Liver (tissue), 9 donors: Measurements from ENCODE around the gene GABBR2. TPM values are rescaled to one million over a fixed set of nuclear protein-coding genes. Genes with fewer than 3 reads are reported as not detected.

Source experiments
- DNase-seq: peaks from one replicate; pipeline ENCODE4 v3.0.0-alpha.2; 2017; ENCODE audit warnings: low spot score
- H3K27ac ChIP-seq, 2 donors: one replicate each; pipeline ENCODE4 v1.7.0; 2013; ENCODE audit warnings: inconsistent platforms in 2 of 2, low read length in 2 of 2, control low read depth in 1 of 2, low read depth in 1 of 2, mild to moderate bottlenecking in 1 of 2
- H3K27me3 ChIP-seq, 4 donors: one replicate each; pipeline versions ENCODE4 v1.6.1 to v1.7.0; 2013; ENCODE audit warnings: low read length in 3 of 4, inconsistent platforms in 1 of 4, mild to moderate bottlenecking in 1 of 4, moderate library complexity in 1 of 4; ENCODE audit not compliant: control insufficient read depth in 4 of 4, insufficient read depth in 4 of 4
- H3K36me3 ChIP-seq, 4 donors: one replicate each; pipeline versions ENCODE4 v1.6.1 to v1.7.0; 2013; ENCODE audit warnings: low read length in 3 of 4, mild to moderate bottlenecking in 3 of 4, low read depth in 1 of 4, moderate library complexity in 1 of 4; ENCODE audit not compliant: control insufficient read depth in 4 of 4, insufficient read depth in 3 of 4
- H3K4me1 ChIP-seq, 4 donors: one replicate each; pipeline versions ENCODE4 v1.6.1 to v1.7.0; 2013; ENCODE audit warnings: low read length in 3 of 4, mild to moderate bottlenecking in 3 of 4, moderate library complexity in 1 of 4; ENCODE audit not compliant: control insufficient read depth in 4 of 4, insufficient read depth in 4 of 4
- H3K4me3 ChIP-seq, 3 donors: one replicate each; pipeline versions ENCODE4 v1.6.1 to v1.7.0; 2013; ENCODE audit warnings: low read length in 3 of 3, control low read depth in 1 of 3, low read depth in 1 of 3, mild to moderate bottlenecking in 1 of 3
- H3K9ac ChIP-seq, 2 donors: one replicate each; pipeline ENCODE4 v1.7.0; 2013; ENCODE audit warnings: low read length in 2 of 2, mild to moderate bottlenecking in 2 of 2, moderate library complexity in 2 of 2, control low read depth in 1 of 2, low read depth in 1 of 2
- H3K9me3 ChIP-seq, 4 donors: one replicate each; pipeline versions ENCODE4 v1.6.1 to v1.7.0; 2013; ENCODE audit warnings: low read length in 3 of 4; ENCODE audit not compliant: control insufficient read depth in 4 of 4
- EGR1 ChIP-seq, 2 donors: IDR thresholded peaks; 2 replicates each; pipeline ENCODE4 v1.6.1; 2016 to 2018; ENCODE audit warnings: antibody characterized with exemption in 2 of 2, low read depth in 2 of 2
- FOXA1 ChIP-seq: IDR thresholded peaks from 2 replicates; pipeline ENCODE4 v1.6.1; 2016; ENCODE audit warnings: antibody characterized with exemption
- FOXA2 ChIP-seq: IDR thresholded peaks from 2 replicates; pipeline ENCODE4 v1.6.1; 2016; ENCODE audit warnings: antibody characterized with exemption
- GABPA ChIP-seq, 2 donors: IDR thresholded peaks in 1 of 2; conservative IDR thresholded peaks in 1 of 2; 2 replicates each; pipeline ENCODE4 v1.6.1; 2016; ENCODE audit warnings: antibody characterized with exemption in 2 of 2, mild to moderate bottlenecking in 1 of 2, moderate library complexity in 1 of 2
- HNF4A ChIP-seq, 2 donors: conservative IDR thresholded peaks; 2 replicates each; pipeline ENCODE4 v1.6.1; 2016; ENCODE audit warnings: antibody characterized with exemption in 2 of 2, mild to moderate bottlenecking in 2 of 2
- HNF4G ChIP-seq: IDR thresholded peaks from 2 replicates; pipeline ENCODE4 v1.6.1; 2016; ENCODE audit warnings: antibody characterized with exemption
- JUND ChIP-seq, 2 donors: IDR thresholded peaks; 2 replicates each; pipeline ENCODE4 v1.6.1; 2016; ENCODE audit warnings: antibody characterized with exemption in 2 of 2
- NR2F2 ChIP-seq: IDR thresholded peaks from 2 replicates; pipeline ENCODE4 v1.6.1; 2016; ENCODE audit warnings: antibody characterized with exemption
- RAD21 ChIP-seq, 2 donors: IDR thresholded peaks; 2 replicates each; pipeline ENCODE4 v1.6.1; 2016; ENCODE audit warnings: antibody characterized with exemption in 2 of 2, mild to moderate bottlenecking in 2 of 2
- RXRA ChIP-seq, 2 donors: IDR thresholded peaks; 2 replicates each; pipeline ENCODE4 v1.6.1; 2017 to 2018; ENCODE audit warnings: antibody characterized with exemption in 2 of 2, mild to moderate bottlenecking in 1 of 2
- SP1 ChIP-seq: IDR thresholded peaks from 2 replicates; pipeline ENCODE4 v1.6.1; 2018; ENCODE audit warnings: antibody characterized with exemption, mild to moderate bottlenecking
- TAF1 ChIP-seq: conservative IDR thresholded peaks from 2 replicates; pipeline ENCODE4 v1.6.1; 2016; ENCODE audit warnings: antibody characterized with exemption, mild to moderate bottlenecking
- YY1 ChIP-seq: IDR thresholded peaks from 2 replicates; pipeline ENCODE4 v1.6.1; 2016; ENCODE audit warnings: antibody characterized with exemption, mild to moderate bottlenecking
- WGBS: extraction: QIAGEN DNeasy Blood & Tissue Kit; methylation state at CpG from one replicate; pipeline ENCODE4 v1.1.7; 2013; 5-methylcytosine and 5-hydroxymethylcytosine counted together
- polyA plus RNA-seq, 2 donors: library from polyadenylated mRNA; stranded (reverse) in 1 of 2; unstranded in 1 of 2; fragments of 200-250 nt in 1 of 2; fragments of >200 nt in 1 of 2; fragmentation: Nextera tagmentation in 1 of 2; extraction: Ambion mirVana in 1 of 2; gene quantifications; one replicate each; pipeline versions ENCODE4 v1.2.1 to v1.2.3, GENCODE V29; 2013 to 2015
- total RNA-seq, 2 donors: library from RNA; depleted of rRNA; stranded (reverse); fragments of >200 nt; gene quantifications; one replicate each; pipeline ENCODE4 v1.2.3, GENCODE V29; 2014
- TF ChIP-seq, protein P1 (sequence below): IDR thresholded peaks from 2 replicates; pipeline ENCODE4 v1.6.1; 2016; ENCODE audit warnings: antibody characterized with exemption
- TF ChIP-seq, protein P2 (sequence below): fragments of 150-350 bp; IDR thresholded peaks from 2 replicates; pipeline ENCODE4 v1.5.1; 2017; ENCODE audit warnings: improper control_type of control experiment, low read depth, low read length; ENCODE audit not compliant: missing input control
- TF ChIP-seq, protein P3 (sequence below): IDR thresholded peaks from 2 replicates; pipeline ENCODE4 v1.6.1; 2016; ENCODE audit warnings: antibody characterized with exemption
- TF ChIP-seq, protein P4 (sequence below): IDR thresholded peaks from 2 replicates; pipeline ENCODE4 v1.6.1; 2016; ENCODE audit warnings: antibody characterized with exemption, mild to moderate bottlenecking
- TF ChIP-seq, protein P5 (sequence below): IDR thresholded peaks from 2 replicates; pipeline ENCODE4 v1.6.1; 2016; ENCODE audit warnings: antibody characterized with exemption
- donor health status: healthy.
- donor health status: healthy.
- donor health status: healthy.
- donor health status: healthy.
- donor health status: healthy.

GABBR2 gene
- total and polyA plus RNA-seq, 4 donors: 0.03 to 0.23 (median 0.08) TPM; not detected in 1

DNA sequence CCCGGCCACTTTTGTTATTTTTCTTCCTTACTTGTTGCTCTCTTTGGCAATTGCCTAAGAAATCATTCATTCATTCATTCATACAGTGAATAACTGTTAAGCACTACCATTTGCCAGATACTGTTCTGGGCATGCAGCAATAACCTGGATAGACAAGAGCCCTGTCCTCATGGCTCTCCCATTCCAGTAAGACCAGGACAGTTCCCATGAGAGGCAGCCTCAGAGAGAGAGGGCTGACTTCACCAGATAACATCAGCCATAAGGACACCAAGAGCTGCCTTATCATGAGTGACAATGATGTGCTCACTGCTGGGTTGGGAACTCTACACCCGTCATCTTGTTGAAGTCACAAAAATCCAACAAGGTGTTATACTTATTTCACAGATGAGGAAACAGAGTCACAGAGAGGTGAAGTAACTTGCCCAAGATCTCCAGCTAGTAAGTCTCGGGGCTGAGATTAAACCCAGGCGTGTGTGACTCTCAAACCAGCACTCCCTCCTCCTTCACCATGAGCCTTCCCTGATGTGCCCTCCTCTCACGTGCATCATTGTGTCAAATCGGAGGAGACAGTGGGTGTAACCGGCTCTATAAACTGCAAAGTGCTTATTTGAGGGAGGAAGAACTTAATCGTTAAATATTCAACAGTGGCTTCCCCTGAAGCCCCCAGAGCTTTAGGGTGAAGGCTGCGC lies 392.1 kb downstream of the GABBR2 start:
- Histone ChIP-seq H3K4me1 (peaks cover 0 to 13% (median 6%) of the 10 kb centered on the region in 4 donors), H3K9ac (no peak overlapping the region), H3K4me3 (no peak overlapping the region), H3K36me3 (no peaks in the 10 kb centered on the region), H3K27ac (no peak overlapping the region), H3K9me3 (no peaks in the 10 kb centered on the region), H3K27me3 (no peaks in the 10 kb centered on the region)
- no peak for DNase-seq
- WGBS: 89% methylated on average over 9 of the region's 9 CpGs
- TF ChIP-seq GABPA (IDR thresholded peaks at IDR 0.05 in 1 of 2, conservative IDR thresholded peaks at IDR 0.05 in 1 of 2) (no peak), NR2F2 (no peak), SP1 (no peak), RXRA (IDR thresholded peaks at IDR 0.05) (no peak), HNF4G (no peak), FOXA2 (no peak), TAF1 (no peak), HNF4A (conservative IDR thresholded peaks at IDR 0.05) (no peak), RAD21 (IDR thresholded peaks at IDR 0.05) (no peak), YY1 (no peak), EGR1 (IDR thresholded peaks at IDR 0.05; ENCODE audit: low read depth in 2 of 2) (no peak), JUND (IDR thresholded peaks at IDR 0.05) (no peak), FOXA1 (no peak)
- TF ChIP-seq, protein P1, sequence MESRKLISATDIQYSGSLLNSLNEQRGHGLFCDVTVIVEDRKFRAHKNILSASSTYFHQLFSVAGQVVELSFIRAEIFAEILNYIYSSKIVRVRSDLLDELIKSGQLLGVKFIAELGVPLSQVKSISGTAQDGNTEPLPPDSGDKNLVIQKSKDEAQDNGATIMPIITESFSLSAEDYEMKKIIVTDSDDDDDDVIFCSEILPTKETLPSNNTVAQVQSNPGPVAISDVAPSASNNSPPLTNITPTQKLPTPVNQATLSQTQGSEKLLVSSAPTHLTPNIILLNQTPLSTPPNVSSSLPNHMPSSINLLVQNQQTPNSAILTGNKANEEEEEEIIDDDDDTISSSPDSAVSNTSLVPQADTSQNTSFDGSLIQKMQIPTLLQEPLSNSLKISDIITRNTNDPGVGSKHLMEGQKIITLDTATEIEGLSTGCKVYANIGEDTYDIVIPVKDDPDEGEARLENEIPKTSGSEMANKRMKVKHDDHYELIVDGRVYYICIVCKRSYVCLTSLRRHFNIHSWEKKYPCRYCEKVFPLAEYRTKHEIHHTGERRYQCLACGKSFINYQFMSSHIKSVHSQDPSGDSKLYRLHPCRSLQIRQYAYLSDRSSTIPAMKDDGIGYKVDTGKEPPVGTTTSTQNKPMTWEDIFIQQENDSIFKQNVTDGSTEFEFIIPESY: no peak
- TF ChIP-seq, protein P2, sequence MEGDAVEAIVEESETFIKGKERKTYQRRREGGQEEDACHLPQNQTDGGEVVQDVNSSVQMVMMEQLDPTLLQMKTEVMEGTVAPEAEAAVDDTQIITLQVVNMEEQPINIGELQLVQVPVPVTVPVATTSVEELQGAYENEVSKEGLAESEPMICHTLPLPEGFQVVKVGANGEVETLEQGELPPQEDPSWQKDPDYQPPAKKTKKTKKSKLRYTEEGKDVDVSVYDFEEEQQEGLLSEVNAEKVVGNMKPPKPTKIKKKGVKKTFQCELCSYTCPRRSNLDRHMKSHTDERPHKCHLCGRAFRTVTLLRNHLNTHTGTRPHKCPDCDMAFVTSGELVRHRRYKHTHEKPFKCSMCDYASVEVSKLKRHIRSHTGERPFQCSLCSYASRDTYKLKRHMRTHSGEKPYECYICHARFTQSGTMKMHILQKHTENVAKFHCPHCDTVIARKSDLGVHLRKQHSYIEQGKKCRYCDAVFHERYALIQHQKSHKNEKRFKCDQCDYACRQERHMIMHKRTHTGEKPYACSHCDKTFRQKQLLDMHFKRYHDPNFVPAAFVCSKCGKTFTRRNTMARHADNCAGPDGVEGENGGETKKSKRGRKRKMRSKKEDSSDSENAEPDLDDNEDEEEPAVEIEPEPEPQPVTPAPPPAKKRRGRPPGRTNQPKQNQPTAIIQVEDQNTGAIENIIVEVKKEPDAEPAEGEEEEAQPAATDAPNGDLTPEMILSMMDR: no peak
- TF ChIP-seq, protein P3, sequence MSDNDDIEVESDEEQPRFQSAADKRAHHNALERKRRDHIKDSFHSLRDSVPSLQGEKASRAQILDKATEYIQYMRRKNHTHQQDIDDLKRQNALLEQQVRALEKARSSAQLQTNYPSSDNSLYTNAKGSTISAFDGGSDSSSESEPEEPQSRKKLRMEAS: no peak
- TF ChIP-seq, protein P4, sequence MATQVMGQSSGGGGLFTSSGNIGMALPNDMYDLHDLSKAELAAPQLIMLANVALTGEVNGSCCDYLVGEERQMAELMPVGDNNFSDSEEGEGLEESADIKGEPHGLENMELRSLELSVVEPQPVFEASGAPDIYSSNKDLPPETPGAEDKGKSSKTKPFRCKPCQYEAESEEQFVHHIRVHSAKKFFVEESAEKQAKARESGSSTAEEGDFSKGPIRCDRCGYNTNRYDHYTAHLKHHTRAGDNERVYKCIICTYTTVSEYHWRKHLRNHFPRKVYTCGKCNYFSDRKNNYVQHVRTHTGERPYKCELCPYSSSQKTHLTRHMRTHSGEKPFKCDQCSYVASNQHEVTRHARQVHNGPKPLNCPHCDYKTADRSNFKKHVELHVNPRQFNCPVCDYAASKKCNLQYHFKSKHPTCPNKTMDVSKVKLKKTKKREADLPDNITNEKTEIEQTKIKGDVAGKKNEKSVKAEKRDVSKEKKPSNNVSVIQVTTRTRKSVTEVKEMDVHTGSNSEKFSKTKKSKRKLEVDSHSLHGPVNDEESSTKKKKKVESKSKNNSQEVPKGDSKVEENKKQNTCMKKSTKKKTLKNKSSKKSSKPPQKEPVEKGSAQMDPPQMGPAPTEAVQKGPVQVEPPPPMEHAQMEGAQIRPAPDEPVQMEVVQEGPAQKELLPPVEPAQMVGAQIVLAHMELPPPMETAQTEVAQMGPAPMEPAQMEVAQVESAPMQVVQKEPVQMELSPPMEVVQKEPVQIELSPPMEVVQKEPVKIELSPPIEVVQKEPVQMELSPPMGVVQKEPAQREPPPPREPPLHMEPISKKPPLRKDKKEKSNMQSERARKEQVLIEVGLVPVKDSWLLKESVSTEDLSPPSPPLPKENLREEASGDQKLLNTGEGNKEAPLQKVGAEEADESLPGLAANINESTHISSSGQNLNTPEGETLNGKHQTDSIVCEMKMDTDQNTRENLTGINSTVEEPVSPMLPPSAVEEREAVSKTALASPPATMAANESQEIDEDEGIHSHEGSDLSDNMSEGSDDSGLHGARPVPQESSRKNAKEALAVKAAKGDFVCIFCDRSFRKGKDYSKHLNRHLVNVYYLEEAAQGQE: no peak
- TF ChIP-seq, protein P5, sequence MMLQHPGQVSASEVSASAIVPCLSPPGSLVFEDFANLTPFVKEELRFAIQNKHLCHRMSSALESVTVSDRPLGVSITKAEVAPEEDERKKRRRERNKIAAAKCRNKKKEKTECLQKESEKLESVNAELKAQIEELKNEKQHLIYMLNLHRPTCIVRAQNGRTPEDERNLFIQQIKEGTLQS: no peak
